H4 (cell line): ENCODE measurements around the gene TMEM138. TPM values are rescaled to one million over a fixed set of nuclear protein-coding genes. Genes with fewer than 3 reads are reported as not detected.

ENCODE experiments used
- DNase-seq: peaks from one replicate; pipeline ENCODE4 v3.0.0-alpha.2; 2015; ENCODE audit warnings: low spot score
- total RNA-seq: library from RNA; depleted of rRNA; stranded (reverse); fragments of >200 nt; shearing (Covaris generic); gene quantifications from 2 replicates; pipeline ENCODE4 v1.2.3, GENCODE V29; 2014; rRNA removed

The TMEM138 gene
- total RNA-seq, result 48.5 and 62.5 TPM in 2 replicates

DNA sequence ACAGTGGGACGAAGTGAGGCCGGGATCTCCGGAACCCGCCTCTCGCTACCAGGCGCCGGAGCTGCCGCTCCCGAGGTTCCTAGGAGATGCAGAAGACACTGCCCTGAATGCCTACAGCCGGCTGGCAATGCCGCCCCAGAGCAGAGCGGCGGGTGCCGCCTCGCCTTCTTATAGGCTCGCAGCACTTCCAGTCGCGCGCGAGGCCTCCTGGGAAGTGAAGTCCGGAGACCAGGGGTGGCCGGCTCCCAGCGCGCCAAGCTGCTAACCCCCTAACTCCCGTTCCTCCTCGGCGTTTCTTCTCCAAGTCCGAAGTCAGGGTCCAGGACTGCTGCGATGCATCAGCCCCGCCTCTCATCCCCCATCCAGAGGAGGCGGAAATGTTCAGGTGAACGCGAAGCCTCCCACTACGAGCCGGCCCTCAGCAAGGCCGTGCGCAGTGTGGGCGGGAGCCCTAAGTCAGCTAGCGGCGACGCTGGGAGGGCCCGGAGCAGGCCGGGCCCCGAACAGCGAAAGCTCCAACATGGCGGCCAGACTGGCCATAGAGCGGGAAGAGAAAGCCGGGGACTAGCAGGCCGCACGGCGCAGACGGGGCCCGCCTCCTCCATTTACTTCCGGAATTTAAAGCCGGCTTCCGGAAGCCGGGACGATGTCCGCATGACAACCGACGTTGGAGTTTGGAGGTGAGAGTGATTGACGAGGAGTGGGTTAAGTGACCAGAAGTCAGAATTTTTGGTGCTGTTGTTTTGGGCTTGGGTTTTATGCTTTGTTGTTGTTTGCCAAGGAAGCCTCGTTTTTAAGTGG is at the start of gene TMEM138, which contains the start of gene CYB561A3:
Gene TMEM138 (plus strand): TSS at position 634 of the 801 bp plus-strand sequence. CDS start 2,017 bp downstream, outside the sequence.
Gene CYB561A3 (minus strand): TSS at position 142 of the 801 bp plus-strand sequence. CDS start 5,169 bp downstream, outside the sequence.
- peak; percentile 88 for DNase-seq

DNA sequence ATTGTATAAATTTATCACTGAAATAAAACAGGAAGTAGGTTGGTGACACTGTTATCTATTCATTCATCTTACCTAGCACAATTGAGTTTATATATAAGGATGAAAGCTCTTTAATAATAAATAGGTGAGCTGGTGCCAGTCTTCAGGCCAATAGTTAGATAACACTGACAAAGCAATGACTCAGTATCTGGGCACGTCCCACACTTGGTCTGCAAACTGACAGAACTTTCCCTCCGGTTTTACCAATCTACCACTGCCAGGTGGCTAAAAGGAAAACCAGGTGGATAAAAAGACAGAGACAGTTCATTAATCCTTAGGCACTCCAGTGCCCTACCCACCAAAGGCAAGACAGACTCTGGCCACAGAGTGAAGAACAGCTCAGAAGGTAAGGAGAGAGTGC is 46.9 kb upstream of the TMEM138 start:
- DNase-seq, result no peak

DNA sequence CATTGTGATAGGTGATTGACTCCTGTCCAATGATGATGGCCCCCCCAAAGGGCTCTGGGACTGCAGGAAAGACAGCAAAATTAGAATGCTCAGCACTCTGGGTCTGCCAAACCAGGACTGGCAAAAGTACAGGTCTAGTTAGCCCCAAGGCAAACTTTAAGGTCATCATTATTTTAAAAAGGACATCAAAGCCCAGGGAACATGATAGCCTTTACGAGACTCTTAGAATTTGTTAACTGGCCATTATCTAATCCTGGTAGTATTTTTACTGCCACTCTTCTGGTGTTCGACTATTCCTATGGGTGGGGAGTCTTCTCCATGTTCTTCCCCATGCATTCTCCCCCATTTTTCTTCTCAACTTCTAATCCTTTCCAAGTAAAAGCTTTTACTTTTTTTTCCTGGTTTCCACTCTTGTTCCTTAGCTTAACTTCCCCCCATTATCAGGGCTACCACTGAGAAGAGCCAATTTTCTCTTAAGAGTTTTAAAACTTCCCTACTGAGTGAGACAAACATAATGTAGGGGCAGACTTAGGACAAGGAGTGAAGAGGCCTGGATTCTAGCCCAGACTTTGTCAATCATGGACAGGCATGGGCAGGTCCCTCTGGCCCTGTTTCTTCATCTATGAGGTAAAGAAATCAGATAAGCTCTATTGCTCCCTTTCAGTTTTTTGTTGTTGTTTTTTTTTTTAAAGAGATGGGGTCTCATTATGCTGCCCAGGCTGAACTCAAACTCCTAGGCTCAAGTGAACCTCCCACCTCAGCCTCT is 36.3 kb upstream of the TMEM138 start:
- DNase-seq, result no peak

DNA sequence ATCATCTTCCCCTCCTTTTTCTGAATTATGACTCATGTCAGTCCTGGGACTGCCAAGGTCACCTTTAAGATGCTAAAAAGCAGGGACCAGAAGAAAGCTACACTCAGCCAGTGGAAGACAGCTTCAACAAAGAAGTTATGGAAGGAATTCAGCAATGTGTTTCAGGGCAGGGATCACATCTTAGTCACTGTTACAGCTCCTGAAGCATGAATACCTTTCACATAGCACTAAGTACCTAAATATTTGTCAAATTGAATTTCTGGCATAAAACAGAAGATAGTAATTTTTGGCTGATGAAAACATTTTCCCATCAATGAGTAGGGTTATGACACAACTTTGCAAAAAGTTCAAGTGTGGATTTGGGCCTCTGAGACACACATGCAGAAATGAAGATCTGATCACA is 34.5 kb upstream of the TMEM138 start:
- DNase-seq, result no peak

DNA sequence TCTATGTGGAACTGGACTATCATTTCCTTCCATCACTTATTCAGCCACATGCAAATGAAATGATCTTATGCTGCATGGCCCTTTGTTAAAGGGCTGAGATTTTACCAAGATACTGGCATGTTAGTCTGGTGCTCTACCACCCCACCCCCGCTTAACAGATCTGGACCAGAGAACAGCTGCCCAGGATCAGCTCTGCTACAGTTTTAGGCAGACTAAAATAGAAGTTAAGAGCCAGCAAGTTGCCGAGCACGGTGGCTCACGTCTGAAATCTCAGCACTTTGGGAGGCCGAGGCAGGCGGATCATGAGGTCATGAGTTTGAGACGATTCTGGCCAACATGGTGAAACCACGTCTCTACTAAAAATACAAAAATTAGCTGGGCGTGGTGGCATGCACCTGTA is 33.8 kb upstream of the TMEM138 start:
- DNase-seq, result no peak

DNA sequence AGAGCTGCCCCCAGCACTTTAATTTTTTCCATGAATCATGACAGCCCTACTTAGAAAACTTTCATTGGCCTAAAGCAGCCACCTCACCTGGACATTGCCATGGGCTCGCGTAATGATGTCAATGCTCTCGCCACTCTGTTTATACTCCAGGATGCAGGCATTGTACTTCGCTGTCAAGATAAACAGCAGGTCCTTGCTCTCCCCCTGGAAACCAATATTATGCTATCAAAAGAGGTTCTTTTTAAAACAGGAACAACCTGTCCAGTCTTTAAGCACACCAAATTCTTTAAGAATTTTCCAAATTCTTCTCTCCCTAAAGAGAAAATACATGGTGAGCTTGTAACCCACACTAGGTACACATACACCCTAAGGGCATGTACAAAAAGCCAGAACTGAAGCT is 32.3 kb upstream of the TMEM138 start:
- no peak for DNase-seq

DNA sequence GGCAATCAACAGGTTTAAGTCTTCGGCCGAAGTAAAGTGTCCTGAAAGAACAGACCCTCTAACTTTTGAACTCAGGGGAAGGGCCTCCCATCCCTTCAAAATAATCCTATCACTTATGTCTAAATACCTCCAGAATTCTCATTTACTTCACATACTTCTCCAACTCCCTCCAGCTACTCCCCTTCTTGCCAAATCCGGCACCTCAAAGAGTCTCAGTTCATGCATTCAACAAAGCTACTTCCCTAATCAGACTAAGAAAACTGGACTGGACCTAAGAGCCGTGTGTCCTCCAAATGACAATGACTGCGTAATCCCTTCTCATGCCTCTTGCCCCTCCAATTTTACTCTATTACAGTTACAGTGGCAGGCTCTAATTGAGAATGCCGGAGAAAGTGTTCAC is 30.5 kb upstream of the TMEM138 start:
- DNase-seq, result no peak

DNA sequence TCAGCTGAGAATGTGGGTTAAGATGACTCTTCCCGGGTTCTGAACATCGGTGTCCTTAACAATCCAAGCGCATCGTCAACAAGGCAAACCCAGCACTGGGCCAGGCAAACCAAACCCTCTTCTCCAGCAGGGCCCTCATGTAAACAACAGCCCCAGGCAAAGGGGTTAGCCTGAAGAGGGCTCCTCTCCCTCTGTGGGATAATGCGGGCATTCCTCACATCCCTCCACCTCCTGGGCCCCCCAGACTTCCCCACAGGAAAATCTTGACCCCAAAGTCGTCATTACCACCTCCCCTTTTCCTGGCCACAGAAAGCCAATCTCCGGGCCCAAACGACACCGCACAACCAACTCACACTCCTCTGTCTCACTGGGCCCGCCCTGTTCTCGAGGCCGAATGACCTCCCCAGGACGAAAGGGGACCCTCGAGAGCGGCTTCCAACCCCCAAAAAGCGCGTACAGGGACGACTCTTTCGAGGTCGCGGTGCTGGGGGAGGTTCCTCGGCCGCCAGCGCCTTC is 29.8 kb upstream of the TMEM138 start:
- no peak for DNase-seq

DNA sequence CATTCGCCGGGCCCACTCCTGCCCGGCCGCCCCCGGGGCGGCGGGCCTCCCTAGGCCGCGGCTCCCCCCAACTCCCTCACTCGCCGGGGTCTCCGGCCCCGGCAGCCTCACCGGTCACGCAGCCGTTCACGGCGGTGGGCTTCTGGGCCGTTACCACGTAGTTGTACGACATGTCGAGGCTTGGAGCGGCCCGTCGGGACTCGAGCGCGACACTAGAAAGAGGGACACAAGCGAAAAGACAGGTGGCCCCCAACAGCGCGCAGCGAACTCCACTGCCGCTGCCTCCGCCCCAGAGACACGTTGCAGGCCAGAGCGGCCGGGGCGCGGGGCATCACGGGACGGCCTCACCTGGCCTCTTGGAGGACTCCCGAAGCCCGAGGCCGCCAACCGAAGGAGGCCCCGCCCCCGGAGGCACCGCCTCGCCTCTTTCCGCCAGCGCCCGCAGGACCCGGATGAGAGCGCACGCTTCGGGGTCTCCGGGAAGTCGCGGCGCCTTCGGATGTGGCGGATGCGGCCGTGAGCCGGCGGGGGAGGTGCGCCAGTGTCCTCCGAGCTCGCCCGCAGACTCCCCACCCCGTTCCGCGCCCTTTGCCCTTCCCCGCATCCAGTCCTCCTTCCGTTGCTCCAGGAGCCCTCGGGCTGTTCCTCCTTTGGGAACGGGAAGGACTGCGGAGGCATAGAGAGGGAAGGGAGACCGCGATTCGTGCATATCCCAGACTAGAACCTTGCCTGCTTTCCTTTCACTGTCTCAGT is 29.2 kb upstream of the TMEM138 start, which contains the start of the genes DDB1 and TKFC:
Gene DDB1 (minus strand): TSS at position 309 of the 753 bp plus-strand sequence. CDS start 137 bp downstream, at position 172.
Gene TKFC (plus strand): TSS at position 432 of the 753 bp plus-strand sequence. CDS start 1,501 bp downstream, outside the sequence.
- peak; percentile 87 for DNase-seq

DNA sequence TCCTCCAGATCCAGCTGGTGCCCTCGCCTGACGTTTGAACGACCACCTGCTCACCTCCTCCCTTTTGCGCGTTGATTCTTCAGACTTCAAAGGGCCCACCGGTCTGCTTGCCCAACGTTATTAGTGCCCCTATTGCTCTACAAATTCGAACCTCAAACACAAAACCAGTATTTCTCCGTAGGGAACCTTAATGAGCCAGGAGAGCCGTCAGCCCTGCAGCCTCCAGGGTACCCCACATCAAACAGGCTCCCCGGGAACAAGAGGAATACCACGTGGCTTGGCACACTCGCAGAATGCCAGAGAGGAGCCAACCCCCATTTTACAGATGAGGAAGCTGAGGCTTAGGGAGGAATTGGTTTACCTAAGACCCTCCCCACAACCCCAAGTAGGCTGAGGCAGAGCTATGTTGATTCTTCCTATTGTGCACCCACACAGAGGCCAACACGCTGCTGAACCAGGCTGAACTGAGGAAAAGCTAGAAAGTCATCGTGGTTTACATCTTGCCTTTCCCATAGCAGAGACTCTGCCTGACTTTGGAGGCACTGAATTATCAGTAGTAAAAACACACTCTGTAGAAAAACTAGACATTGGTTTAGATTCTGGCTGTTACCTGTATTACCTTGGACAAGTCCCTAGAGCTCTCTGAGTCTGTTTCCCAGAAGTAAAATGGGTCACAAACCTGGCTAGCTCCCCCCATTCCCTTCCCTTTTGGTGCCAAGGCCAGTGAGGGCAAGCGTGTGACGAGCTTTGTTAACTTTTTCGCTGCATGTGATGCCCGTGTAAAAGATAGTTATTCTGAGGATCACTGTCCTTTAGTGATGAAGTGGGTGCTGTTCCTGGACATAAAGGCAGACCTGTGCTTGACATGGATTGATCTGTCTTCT is 28.4 kb upstream of the TMEM138 start:
- no peak for DNase-seq

DNA sequence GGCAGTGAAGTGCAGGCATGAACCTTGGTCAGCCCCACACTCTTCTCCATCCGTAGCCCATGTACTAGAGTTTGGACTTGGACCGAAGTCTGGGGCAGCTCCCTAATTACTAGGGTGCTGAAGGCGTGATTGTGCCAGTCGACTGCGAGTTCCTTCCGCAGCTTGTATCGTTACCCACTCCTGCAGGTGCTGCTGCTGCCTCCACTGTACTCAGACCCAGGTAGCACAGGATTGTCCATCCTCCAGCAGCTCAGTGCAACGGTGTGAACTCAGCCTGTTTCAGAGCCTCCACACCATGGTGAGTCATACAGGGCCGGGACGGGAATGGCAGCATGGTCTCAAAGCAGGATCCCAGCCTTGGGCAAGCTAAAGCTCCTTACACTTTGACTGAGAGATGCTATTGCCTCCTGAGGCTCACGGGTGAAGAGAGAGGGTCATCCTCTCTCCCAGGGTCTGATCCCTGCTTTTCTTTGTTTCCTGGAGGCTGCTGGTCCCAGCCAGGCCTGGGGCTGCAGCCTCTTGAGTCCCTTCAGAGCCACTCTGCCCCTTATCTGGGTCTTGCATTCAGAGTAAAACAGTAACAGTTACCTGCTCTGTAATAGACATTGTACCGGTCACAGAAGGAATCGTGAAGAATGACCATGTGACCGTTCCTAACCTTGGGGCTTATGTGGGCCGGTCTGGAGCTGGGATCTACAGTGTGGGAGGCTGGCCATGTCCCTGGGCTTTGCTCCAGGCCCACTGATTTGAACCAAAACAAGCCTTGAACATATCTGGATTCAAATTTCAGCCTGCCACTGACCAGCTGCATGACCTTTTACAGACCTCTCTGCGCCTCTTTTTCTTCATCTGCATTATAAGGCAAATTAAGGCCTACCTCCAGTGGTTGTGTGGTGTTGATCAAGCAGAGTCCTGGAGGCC is 27.5 kb upstream of the TMEM138 start:
- DNase-seq, result no peak

DNA sequence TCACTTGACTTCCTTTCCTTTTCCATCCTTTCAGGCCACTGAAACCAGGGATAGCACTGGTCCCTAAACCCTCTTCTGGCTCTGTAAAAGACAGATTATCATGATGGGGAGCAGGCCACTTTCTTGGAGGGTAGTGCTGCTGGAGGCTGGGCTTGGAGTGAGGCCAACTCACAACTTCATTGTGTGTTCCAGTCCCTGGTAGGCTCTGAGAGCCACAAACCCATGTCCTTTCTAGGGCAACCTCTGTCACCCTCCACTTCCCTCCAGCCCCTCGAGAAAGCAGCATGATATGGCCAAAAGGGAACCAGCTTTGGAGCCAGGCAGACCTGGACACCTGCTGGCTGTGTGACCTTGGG is 26.8 kb upstream of the TMEM138 start:
- DNase-seq, result no peak

DNA sequence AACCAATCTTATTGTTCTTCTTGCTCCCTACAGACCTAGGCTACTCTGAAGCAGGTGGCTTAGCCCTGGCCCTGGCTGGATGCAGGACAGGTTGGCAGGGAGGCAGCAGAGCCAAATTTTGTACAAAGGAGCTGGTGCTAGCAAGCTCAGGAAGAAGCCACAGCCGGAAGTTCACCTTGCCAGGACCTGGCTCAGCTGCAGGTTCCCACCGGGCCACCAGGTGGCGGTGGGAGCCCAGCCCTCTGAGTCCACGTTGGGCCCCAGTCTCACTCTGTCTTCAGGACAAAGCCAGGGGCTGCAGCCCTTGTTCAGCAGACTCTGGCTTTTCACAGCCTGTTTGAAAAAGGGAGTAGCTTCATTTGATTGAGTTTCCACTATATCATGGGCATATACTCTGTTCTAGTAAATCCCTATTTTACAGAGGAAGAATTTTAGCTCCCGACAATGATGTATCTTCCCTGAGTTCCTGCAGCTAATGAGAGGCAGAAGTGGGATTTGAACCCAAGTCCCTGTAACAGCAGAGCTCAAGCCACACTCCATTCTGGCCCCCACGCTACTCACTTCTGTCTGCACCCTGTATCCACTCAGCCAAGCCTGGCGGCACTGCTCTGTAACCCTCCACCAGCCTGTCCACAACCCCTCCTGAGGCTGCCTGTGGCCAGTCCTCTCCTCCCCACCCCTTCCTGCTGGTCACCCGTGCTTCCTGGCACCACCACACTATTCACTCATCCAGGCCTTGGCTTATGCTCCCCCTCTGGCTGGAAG is 25.8 kb upstream of the TMEM138 start:
- DNase-seq, result peak; percentile 67

DNA sequence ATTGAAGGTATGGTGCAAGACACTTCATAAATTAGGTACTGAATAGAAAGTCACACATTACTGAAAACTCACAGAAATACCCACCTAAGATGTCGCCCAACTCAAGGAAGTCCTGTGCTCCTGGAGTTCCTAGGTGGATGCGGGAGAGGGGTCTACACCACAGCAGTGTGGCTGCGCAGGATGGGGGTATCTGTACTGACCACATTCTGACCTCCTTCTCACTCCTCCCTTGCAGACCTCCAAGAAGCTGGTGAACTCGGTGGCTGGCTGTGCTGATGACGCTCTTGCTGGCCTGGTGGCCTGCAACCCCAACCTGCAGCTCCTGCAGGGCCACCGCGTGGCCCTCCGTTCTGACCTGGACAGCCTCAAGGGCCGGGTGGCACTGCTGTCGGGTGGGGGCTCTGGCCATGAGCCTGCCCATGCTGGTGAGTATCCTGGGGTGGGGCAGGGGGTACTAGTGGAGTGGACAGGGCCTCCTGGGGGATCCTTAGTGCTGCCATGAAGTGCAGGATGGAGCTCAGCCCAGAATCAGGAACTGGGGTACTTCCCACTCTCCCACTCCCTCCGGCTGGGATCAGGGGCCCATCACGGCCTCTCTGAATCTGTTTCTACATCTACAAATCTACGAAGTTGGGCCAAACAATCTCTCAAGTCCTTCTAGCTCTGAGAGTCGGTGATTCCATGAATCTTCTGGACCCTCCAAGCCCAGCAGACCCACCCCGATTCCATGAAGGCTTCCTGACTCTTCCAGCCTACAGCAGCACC is 24.3 kb upstream of the TMEM138 start:
- no peak for DNase-seq

DNA sequence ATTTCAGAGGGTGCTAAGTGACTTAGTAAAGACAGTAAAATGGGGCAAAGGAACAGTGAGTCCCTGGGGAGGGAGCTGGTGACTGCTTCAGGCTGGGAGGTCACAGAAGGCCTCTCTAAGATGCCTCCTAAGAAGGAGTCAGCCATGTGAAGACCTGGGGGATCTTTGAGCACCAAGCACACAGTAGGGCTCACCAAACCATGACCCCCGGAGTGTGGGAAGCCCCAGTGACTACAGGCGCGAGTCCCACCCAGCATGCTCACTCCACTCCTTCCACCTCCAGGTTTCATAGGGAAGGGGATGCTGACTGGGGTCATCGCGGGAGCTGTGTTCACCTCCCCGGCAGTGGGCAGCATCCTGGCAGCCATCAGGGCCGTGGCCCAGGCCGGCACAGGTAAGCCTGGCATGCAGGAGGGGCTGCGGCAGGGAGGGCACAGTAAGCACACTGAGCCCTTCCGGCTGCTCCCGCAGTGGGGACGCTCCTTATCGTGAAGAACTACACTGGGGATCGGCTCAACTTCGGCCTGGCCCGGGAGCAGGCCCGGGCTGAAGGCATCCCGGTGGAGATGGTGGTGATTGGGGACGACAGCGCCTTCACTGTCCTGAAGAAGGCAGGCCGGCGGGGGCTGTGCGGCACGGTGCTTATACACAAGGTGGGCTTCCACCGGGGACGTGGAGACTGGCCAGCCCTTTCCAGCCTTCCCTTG is 23.2 kb upstream of the TMEM138 start:
- DNase-seq, result no peak

DNA sequence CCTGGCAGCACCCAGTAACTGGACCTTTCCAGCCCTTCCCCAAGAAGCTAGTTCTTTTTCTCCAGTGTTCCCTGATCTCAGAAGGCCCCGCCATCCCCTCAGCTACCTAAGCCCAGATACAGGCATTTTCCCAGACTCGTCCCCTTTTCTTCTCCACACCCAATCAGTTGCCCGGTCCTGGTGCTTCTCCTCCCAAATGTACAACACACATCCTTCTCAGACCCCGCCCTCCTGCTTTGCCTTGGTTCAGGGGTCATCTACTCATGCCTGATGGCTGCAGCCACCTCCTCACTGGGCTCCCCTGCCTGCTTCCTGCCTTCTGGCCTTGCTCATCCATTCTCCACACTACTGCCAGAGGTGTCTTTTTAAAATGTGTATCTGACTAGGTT is 22.7 kb upstream of the TMEM138 start:
- DNase-seq, result no peak

DNA sequence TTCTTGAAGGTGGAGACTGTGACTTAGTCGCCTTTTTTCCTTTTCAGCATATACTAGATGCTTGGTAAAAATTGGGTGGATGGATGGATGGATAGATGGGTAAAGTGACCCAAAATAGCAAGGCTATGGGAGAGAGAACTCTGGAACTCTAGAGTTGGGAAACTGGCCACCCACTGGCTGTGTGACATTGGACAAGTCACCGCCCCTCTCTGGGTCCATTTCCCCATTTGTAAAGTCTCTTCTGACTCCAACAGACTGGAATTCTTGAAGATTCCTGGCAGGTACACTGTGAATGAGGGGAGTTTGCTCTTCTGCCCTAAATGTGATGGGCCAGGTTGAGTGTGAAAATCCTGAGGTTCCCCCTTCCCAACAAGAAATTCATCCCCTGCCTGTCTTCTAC is 21.2 kb upstream of the TMEM138 start:
- no peak for DNase-seq
